HepG2 (cell line): ENCODE measurements around the gene UBTD1. TPM values are rescaled to one million over a fixed set of nuclear protein-coding genes. Genes with fewer than 3 reads are reported as not detected.

Experiments
- ATF7-NPFF ChIP-seq: sonication (generic); formaldehyde crosslinking; IDR thresholded peaks from 2 replicates; pipeline ENCODE4 v1.8.1; 2023; ENCODE audit warnings: mild to moderate bottlenecking, low read depth, missing genetic modification reagents, moderate library complexity
- BCL6 ChIP-seq: IDR thresholded peaks from 2 replicates; pipeline ENCODE4 v1.6.1; 2016; ENCODE audit warnings: missing genetic modification reagents, missing compliant biosample characterization
- CC2D1A ChIP-seq: sonication (generic); formaldehyde crosslinking; IDR thresholded peaks from 2 replicates; pipeline ENCODE4 v1.8.1; 2023; ENCODE audit warnings: mild to moderate bottlenecking, missing genetic modification reagents
- HMGXB4 ChIP-seq, 2 experiments: sonication (generic) in 1 of 2; formaldehyde crosslinking in 1 of 2; IDR thresholded peaks; 2 replicates each; pipeline versions ENCODE4 v1.4.0 to v1.6.1; 2018 to 2020; ENCODE audit warnings: missing genetic modification reagents in 2 of 2, borderline replicate concordance in 1 of 2, low read depth in 1 of 2, mild to moderate bottlenecking in 1 of 2, missing biosample characterization in 1 of 2
- MAFG ChIP-seq: sonication (generic); formaldehyde crosslinking; IDR thresholded peaks from 2 replicates; pipeline ENCODE4 v1.5.1; 2020; ENCODE audit warnings: mild to moderate bottlenecking, missing genetic modification reagents
- RFX1 ChIP-seq: fragments of 450-650 bp; IDR thresholded peaks from 2 replicates; pipeline ENCODE4 v1.6.1; 2017
- TEF ChIP-seq: sonication (generic); formaldehyde crosslinking; IDR thresholded peaks from 2 replicates; pipeline ENCODE4 v1.5.0; 2020; ENCODE audit warnings: missing genetic modification reagents
- ZBTB7B ChIP-seq: sonication (generic); formaldehyde crosslinking; IDR thresholded peaks from 2 replicates; pipeline ENCODE4 v1.4.0; 2020; ENCODE audit warnings: missing genetic modification reagents
- ZNF101 ChIP-seq: sonication (generic); formaldehyde crosslinking; IDR thresholded peaks from 2 replicates; pipeline ENCODE4 v1.4.0; 2020; ENCODE audit warnings: mild to moderate bottlenecking, low read depth, missing genetic modification reagents, borderline replicate concordance
- ZNF512B ChIP-seq: sonication (generic); formaldehyde crosslinking; IDR thresholded peaks from 2 replicates; pipeline ENCODE4 v1.5.1; 2020; ENCODE audit warnings: missing genetic modification reagents, mild to moderate bottlenecking, borderline replicate concordance
- ZNF879 ChIP-seq: sonication (generic); formaldehyde crosslinking; IDR thresholded peaks from 2 replicates; pipeline ENCODE4 v1.8.1; 2023; ENCODE audit warnings: missing genetic modification reagents
- polyA plus RNA-seq, 8 experiments: library from polyadenylated mRNA; depleted of rRNA in 3 of 8; stranded (reverse) in 7 of 8; unstranded in 1 of 8; fragments of >200 nt; fragmentation: Illumina TruSeq in 4 of 8; extraction: Trizol in 4 of 8; gene quantifications; 2 replicates each; pipeline versions ENCODE4 v1.2.1 to v1.2.3, GENCODE V29; 2011 to 2016; ENCODE audit warnings: low read depth in 4 of 8, missing spikeins in 1 of 8, mixed read lengths in 1 of 8; ENCODE audit not compliant: insufficient read depth in 1 of 8
- total RNA-seq, 5 experiments: library from RNA; depleted of rRNA; stranded (reverse); fragments of >200 nt; fragmentation: Illumina TruSeq; extraction: Trizol; gene quantifications; 2 replicates each; pipeline ENCODE4 v1.2.3, GENCODE V29; 2016; ENCODE audit warnings: low read depth in 1 of 5
- TF ChIP-seq, protein P1 (sequence below): sonication (generic); formaldehyde crosslinking; IDR thresholded peaks from 2 replicates; pipeline ENCODE4 v1.8.0; 2022; ENCODE audit warnings: missing genetic modification reagents, low read depth, mild to moderate bottlenecking, borderline replicate concordance
- TF ChIP-seq, protein P2 (sequence below): sonication (generic); formaldehyde crosslinking; IDR thresholded peaks from 2 replicates; pipeline ENCODE4 v1.4.0; 2020; ENCODE audit warnings: missing genetic modification reagents
- TF ChIP-seq, protein P3 (sequence below): sonication (generic); formaldehyde crosslinking; IDR thresholded peaks from 2 replicates; pipeline ENCODE4 v1.5.1; 2020; ENCODE audit warnings: missing genetic modification reagents, mild to moderate bottlenecking, borderline replicate concordance

Gene UBTD1
- total and polyA plus RNA-seq, 2 of the 13 experiments (the other 11 are each of a cell fraction or from before 2014, with no cell fraction given): 7.9 to 10.0 TPM

DNA sequence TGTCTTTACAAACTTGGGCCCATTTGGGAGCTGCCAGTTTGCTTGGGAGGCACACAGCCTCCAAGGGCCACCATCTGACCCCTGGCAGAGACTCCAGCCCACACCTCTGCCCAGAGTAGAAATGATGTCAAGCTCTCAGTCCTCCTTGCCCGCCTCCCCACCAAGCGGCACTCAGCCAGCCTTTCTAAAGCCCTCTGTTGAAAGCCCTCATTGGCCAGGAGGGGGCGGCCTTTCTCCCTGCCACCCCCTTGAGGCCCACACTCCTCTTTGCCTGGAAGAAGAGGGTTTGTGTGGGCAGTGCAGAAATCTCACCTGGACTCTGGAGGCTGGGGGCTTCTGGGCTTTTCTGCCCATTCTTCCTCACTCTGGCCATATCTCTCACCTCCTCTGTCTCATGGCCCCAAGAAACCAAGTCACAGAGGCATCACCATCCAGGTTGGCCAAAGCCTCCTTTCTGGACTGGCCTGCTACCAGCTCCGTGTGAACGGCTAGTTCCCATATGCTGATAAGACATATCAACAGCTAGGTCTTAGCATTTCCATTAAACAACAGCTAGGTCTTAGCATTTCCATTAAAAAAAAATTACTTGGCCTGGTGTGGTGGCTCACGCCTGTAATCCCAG lies 36.1 kb downstream of the UBTD1 start (continued):
- TF ChIP-seq ZNF512B (CRISPR knock-in tag): no peak
- TF ChIP-seq ZBTB7B (CRISPR knock-in tag): no peak
- TF ChIP-seq, protein P1, sequence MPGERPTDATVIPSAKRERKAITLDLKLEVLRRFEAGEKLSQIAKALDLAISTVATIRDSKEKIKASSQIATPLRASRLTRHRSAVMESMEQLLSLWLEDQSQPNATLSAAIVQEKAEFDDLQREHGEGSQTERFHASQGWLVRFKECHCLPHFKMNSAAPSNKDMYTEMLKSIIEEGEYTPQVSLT (CRISPR knock-in tag): no peak
- no peak for TF ChIP-seq HMGXB4 (CRISPR knock-in tag; IDR thresholded peaks at IDR 0.05; ENCODE audit: borderline replicate concordance in 1 of 2, low read depth in 1 of 2)
- no peak for TF ChIP-seq MAFG (CRISPR knock-in tag)
- no peak for TF ChIP-seq CC2D1A (CRISPR knock-in tag)
- no peak for TF ChIP-seq BCL6 (CRISPR knock-in tag)
- TF ChIP-seq ATF7-NPFF (CRISPR knock-in tag): no peak
- no peak for TF ChIP-seq ZNF101 (CRISPR knock-in tag)
- TF ChIP-seq ZNF879 (CRISPR knock-in tag): no peak
- TF ChIP-seq, protein P2, sequence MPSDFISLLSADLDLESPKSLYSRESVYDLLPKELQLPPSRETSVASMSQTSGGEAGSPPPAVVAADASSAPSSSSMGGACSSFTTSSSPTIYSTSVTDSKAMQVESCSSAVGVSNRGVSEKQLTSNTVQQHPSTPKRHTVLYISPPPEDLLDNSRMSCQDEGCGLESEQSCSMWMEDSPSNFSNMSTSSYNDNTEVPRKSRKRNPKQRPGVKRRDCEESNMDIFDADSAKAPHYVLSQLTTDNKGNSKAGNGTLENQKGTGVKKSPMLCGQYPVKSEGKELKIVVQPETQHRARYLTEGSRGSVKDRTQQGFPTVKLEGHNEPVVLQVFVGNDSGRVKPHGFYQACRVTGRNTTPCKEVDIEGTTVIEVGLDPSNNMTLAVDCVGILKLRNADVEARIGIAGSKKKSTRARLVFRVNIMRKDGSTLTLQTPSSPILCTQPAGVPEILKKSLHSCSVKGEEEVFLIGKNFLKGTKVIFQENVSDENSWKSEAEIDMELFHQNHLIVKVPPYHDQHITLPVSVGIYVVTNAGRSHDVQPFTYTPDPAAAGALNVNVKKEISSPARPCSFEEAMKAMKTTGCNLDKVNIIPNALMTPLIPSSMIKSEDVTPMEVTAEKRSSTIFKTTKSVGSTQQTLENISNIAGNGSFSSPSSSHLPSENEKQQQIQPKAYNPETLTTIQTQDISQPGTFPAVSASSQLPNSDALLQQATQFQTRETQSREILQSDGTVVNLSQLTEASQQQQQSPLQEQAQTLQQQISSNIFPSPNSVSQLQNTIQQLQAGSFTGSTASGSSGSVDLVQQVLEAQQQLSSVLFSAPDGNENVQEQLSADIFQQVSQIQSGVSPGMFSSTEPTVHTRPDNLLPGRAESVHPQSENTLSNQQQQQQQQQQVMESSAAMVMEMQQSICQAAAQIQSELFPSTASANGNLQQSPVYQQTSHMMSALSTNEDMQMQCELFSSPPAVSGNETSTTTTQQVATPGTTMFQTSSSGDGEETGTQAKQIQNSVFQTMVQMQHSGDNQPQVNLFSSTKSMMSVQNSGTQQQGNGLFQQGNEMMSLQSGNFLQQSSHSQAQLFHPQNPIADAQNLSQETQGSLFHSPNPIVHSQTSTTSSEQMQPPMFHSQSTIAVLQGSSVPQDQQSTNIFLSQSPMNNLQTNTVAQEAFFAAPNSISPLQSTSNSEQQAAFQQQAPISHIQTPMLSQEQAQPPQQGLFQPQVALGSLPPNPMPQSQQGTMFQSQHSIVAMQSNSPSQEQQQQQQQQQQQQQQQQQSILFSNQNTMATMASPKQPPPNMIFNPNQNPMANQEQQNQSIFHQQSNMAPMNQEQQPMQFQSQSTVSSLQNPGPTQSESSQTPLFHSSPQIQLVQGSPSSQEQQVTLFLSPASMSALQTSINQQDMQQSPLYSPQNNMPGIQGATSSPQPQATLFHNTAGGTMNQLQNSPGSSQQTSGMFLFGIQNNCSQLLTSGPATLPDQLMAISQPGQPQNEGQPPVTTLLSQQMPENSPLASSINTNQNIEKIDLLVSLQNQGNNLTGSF (CRISPR knock-in tag): no peak
- TF ChIP-seq RFX1: no peak
- TF ChIP-seq TEF: no peak
- TF ChIP-seq, protein P3, sequence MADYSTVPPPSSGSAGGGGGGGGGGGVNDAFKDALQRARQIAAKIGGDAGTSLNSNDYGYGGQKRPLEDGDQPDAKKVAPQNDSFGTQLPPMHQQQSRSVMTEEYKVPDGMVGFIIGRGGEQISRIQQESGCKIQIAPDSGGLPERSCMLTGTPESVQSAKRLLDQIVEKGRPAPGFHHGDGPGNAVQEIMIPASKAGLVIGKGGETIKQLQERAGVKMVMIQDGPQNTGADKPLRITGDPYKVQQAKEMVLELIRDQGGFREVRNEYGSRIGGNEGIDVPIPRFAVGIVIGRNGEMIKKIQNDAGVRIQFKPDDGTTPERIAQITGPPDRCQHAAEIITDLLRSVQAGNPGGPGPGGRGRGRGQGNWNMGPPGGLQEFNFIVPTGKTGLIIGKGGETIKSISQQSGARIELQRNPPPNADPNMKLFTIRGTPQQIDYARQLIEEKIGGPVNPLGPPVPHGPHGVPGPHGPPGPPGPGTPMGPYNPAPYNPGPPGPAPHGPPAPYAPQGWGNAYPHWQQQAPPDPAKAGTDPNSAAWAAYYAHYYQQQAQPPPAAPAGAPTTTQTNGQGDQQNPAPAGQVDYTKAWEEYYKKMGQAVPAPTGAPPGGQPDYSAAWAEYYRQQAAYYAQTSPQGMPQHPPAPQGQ (CRISPR knock-in tag): no peak
